LNCaP clone FGC (cell line): ENCODE measurements around the gene LAMA4.
"Not testable (repeated sequence)": the region's sequence is repeated elsewhere in the genome, so short reads cannot be mapped to it uniquely, and the experiment has no call there.

Source experiments
- DNase-seq: peaks from one replicate; pipeline ENCODE4 v3.0.0-alpha.2; 2011; ENCODE audit warnings: low read depth
- H3K4me3 ChIP-seq: 2 replicates; pipeline ENCODE4 v1.5.1; 2011; ENCODE audit warnings: mild to moderate bottlenecking, low read depth, low read length, control low read depth
- CTCF ChIP-seq: IDR thresholded peaks from 2 replicates; pipeline ENCODE4 v1.5.1; 2012; ENCODE audit warnings: mild to moderate bottlenecking; ENCODE audit not compliant: control insufficient read depth, insufficient read depth; ENCODE audit errors: extremely low read depth

LAMA4 gene

GRCh38 chr6:112205427-112206109 is 48.8 kb downstream of the LAMA4 start:
- no peak for DNase-seq
- H3K4me3 ChIP-seq: no peak overlapping the region
- no peak for TF ChIP-seq CTCF

GRCh38 chr6:112204350-112204706 is 50.0 kb downstream of the LAMA4 start:
- H3K4me3 ChIP-seq: no peak overlapping the region
- no peak for TF ChIP-seq CTCF
- no peak for DNase-seq

- TF ChIP-seq CTCF: no peak
- H3K4me3 ChIP-seq: no peak overlapping the region
- no peak for DNase-seq
Observed at GRCh38 chr6:112203577-112204349, 50.6 kb downstream of the LAMA4 start.

- H3K4me3 ChIP-seq: no peak overlapping the region
- TF ChIP-seq CTCF: no peak
- DNase-seq: no peak
Observed at GRCh38 chr6:112202639-112203341, 51.6 kb downstream of the LAMA4 start.

- DNase-seq, H3K4me3 ChIP-seq: not testable (repeated sequence)
Observed at GRCh38 chr6:112200185-112200914, 54.0 kb downstream of the LAMA4 start.

- no peak for DNase-seq
- no peak overlapping the region for H3K4me3 ChIP-seq
- no peak for TF ChIP-seq CTCF
Observed at GRCh38 chr6:112199001-112199403, 55.4 kb downstream of the LAMA4 start.

- no peak overlapping the region for H3K4me3 ChIP-seq
- DNase-seq: no peak
- TF ChIP-seq CTCF: no peak
Observed at GRCh38 chr6:112198582-112198981, 55.8 kb downstream of the LAMA4 start.
